Hepatocyte (in vitro differentiated cells): ENCODE measurements around the gene PAX5. TPM values are rescaled to one million over a fixed set of nuclear protein-coding genes. Genes with fewer than 3 reads are reported as not detected.

Source experiments
- DNase-seq: peaks from one replicate; pipeline ENCODE4 v3.0.0-alpha.2; 2016; ENCODE audit warnings: low spot score
- H2AFZ ChIP-seq: fragments of 200-600 bp; sonication (generic); 2 replicates; pipeline ENCODE4 v1.6.0; 2016; ENCODE audit warnings: antibody characterized with exemption, mild to moderate bottlenecking
- H3K27ac ChIP-seq: fragments of 200-600 bp; sonication (generic); 2 replicates; pipeline ENCODE4 v1.5.1; 2016; ENCODE audit warnings: mild to moderate bottlenecking
- H3K27me3 ChIP-seq: fragments of 200-600 bp; sonication (generic); 2 replicates; pipeline ENCODE4 v1.6.1; 2016
- H3K36me3 ChIP-seq: fragments of 200-600 bp; sonication (generic); replicated peaks from 2 replicates; pipeline ENCODE4 v1.5.1; 2016; ENCODE audit warnings: low read depth; ENCODE audit not compliant: insufficient read depth
- H3K4me1 ChIP-seq: fragments of 200-600 bp; sonication (generic); 2 replicates; pipeline ENCODE4 v1.5.1; 2016; ENCODE audit warnings: mild to moderate bottlenecking, moderate library complexity; ENCODE audit not compliant: insufficient read depth
- H3K4me2 ChIP-seq: fragments of 200-600 bp; sonication (generic); 2 replicates; pipeline ENCODE4 v1.6.0; 2016
- H3K4me3 ChIP-seq: fragments of 200-600 bp; sonication (generic); 2 replicates; pipeline ENCODE4 v1.5.1; 2016; ENCODE audit warnings: mild to moderate bottlenecking
- H3K79me2 ChIP-seq: fragments of 200-600 bp; sonication (generic); 2 replicates; pipeline ENCODE4 v1.6.0; 2017; ENCODE audit warnings: mild to moderate bottlenecking
- H3K9me2 ChIP-seq: fragments of 200-600 bp; sonication (generic); replicated peaks from 2 replicates; pipeline ENCODE4 v1.6.0; 2017; ENCODE audit warnings: mild to moderate bottlenecking; ENCODE audit not compliant: insufficient read depth
- H3K9me3 ChIP-seq: fragments of 200-600 bp; sonication (generic); 2 replicates; pipeline ENCODE4 v1.5.1; 2016; ENCODE audit warnings: low read depth, mild to moderate bottlenecking
- H4K20me1 ChIP-seq: fragments of 200-600 bp; sonication (generic); 2 replicates; pipeline ENCODE4 v1.6.0; 2016; ENCODE audit warnings: mild to moderate bottlenecking; ENCODE audit not compliant: insufficient read depth, poor library complexity, severe bottlenecking
- CTCF ChIP-seq: fragments of 200-600 bp; sonication (generic); IDR thresholded peaks from 2 replicates; pipeline ENCODE4 v1.5.1; 2016; ENCODE audit warnings: antibody characterized with exemption, mild to moderate bottlenecking; ENCODE audit not compliant: poor library complexity
- EZH2 ChIP-seq: fragments of 200-600 bp; sonication (generic); IDR thresholded peaks from 2 replicates; pipeline ENCODE4 v1.6.1; 2016; ENCODE audit warnings: antibody characterized with exemption, mild to moderate bottlenecking, borderline replicate concordance
- EZH2phosphoT487 ChIP-seq: fragments of 200-600 bp; sonication (generic); IDR thresholded peaks from one replicate; pipeline ENCODE4 v1.6.1; 2018; ENCODE audit warnings: antibody characterized with exemption, mild to moderate bottlenecking, low read depth, moderate library complexity; ENCODE audit not compliant: unreplicated experiment, severe bottlenecking
- WGBS: methylation state at CpG from one replicate; pipeline ENCODE4 v1.1.6; 2016; ENCODE audit warnings: low lambda C conversion rate; ENCODE audit errors: missing lambda C conversion rate; 5-methylcytosine and 5-hydroxymethylcytosine counted together
- polyA plus RNA-seq: library from polyadenylated mRNA; unstranded; fragments of >200 nt; fragmentation: Nextera tagmentation; extraction: Ambion mirVana; gene quantifications from 2 replicates; pipeline ENCODE4 v1.2.1, GENCODE V29; 2016
- total RNA-seq: library from RNA; depleted of rRNA; stranded (reverse); fragments of >200 nt; gene quantifications from 2 replicates; pipeline ENCODE4 v1.2.3, GENCODE V29; 2014

The PAX5 gene
- total and polyA plus RNA-seq, 2 experiments from 2014 or later, result not detected

- H3K9me2 ChIP-seq, result no peaks in the 10 kb centered on the region
- no peak overlapping the region for H3K4me3 ChIP-seq
- no peak overlapping the region for H2AFZ ChIP-seq
- no peaks in the 10 kb centered on the region for H3K79me2 ChIP-seq
- H3K27me3 ChIP-seq, result peaks cover 90% of the 10 kb centered on the region
- no peak overlapping the region for H3K4me2 ChIP-seq
- no peaks in the 10 kb centered on the region for H3K4me1 ChIP-seq
- no peak for TF ChIP-seq EZH2
- H4K20me1 ChIP-seq, result no peaks in the 10 kb centered on the region
- DNase-seq, result no peak
- WGBS, result 57% methylated on average over 9 of the region's 9 CpGs
- no peaks in the 10 kb centered on the region for H3K9me3 ChIP-seq
- H3K27ac ChIP-seq, result no peak overlapping the region
- no peaks in the 10 kb centered on the region for H3K36me3 ChIP-seq
Observed at GRCh38 chr9:37001459-37001858, 32.6 kb downstream of the PAX5 start.

GRCh38 chr9:36999728-37000333, 34.2 kb downstream of the PAX5 start:
- H3K27me3 ChIP-seq, result peaks cover 79% of the 10 kb centered on the region
- H3K36me3 ChIP-seq, result no peaks in the 10 kb centered on the region
- no peak for DNase-seq
- H3K27ac ChIP-seq, result no peak overlapping the region
- no peaks in the 10 kb centered on the region for H3K9me3 ChIP-seq
- no peaks in the 10 kb centered on the region for H3K4me1 ChIP-seq
- H3K4me2 ChIP-seq, result no peak overlapping the region
- no peaks in the 10 kb centered on the region for H4K20me1 ChIP-seq
- H2AFZ ChIP-seq, result no peak overlapping the region
- TF ChIP-seq CTCF (no peak), EZH2 (no peak), EZH2phosphoT487 (no peak)
- no peak overlapping the region for H3K4me3 ChIP-seq
- WGBS, result 74% methylated on average over 8 of the region's 8 CpGs
- H3K9me2 ChIP-seq, result no peaks in the 10 kb centered on the region
- no peaks in the 10 kb centered on the region for H3K79me2 ChIP-seq

GRCh38 chr9:36997414-36997813, 36.7 kb downstream of the PAX5 start:
- no peak overlapping the region for H3K4me2 ChIP-seq
- H3K4me3 ChIP-seq, result no peak overlapping the region
- H3K9me2 ChIP-seq, result no peaks in the 10 kb centered on the region
- peaks cover 60% of the 10 kb centered on the region for H3K27me3 ChIP-seq
- DNase-seq, result no peak
- no peaks in the 10 kb centered on the region for H3K79me2 ChIP-seq
- H3K4me1 ChIP-seq, result no peaks in the 10 kb centered on the region
- H3K27ac ChIP-seq, result no peak overlapping the region
- no peaks in the 10 kb centered on the region for H4K20me1 ChIP-seq
- H3K9me3 ChIP-seq, result no peaks in the 10 kb centered on the region
- WGBS, result 75% methylated on average over 12 of the region's 12 CpGs
- TF ChIP-seq EZH2, result no peak
- no peak for TF ChIP-seq CTCF
- no peak for TF ChIP-seq EZH2phosphoT487
- H2AFZ ChIP-seq, result no peak overlapping the region
- no peaks in the 10 kb centered on the region for H3K36me3 ChIP-seq

- WGBS, result 82% methylated on average over 4 of the region's 5 CpGs
- peaks cover 59% of the 10 kb centered on the region for H3K27me3 ChIP-seq
- H3K4me1 ChIP-seq, result no peaks in the 10 kb centered on the region
- no peak overlapping the region for H2AFZ ChIP-seq
- H3K4me3 ChIP-seq, result no peak overlapping the region
- no peaks in the 10 kb centered on the region for H3K9me3 ChIP-seq
- H3K36me3 ChIP-seq, result no peaks in the 10 kb centered on the region
- no peaks in the 10 kb centered on the region for H3K9me2 ChIP-seq
- no peak overlapping the region for H3K4me2 ChIP-seq
- no peaks in the 10 kb centered on the region for H3K79me2 ChIP-seq
- no peak overlapping the region for H3K27ac ChIP-seq
- no peak for DNase-seq
- TF ChIP-seq CTCF (no peak), EZH2phosphoT487 (no peak), EZH2 (no peak)
- no peaks in the 10 kb centered on the region for H4K20me1 ChIP-seq
Observed at GRCh38 chr9:36996706-36997086, 37.4 kb downstream of the PAX5 start.
